SK-N-SH (cell line): ENCODE measurements around the gene TOP3B. TPM values are rescaled to one million over a fixed set of nuclear protein-coding genes. Genes with fewer than 3 reads are reported as not detected.

ENCODE experiments used
- CTCF ChIA-PET: fragments of 300-600, 350-600 bp; formaldehyde crosslinking; extraction: SDS; loops from one replicate; lab custom pipeline; 2021; lab: Yijun Ruan, JAX
- POLR2A ChIA-PET: fragments of 350-600 bp; sonication (Branson Sonifier 250); formaldehyde crosslinking; extraction: SDS; loops from one replicate; lab custom pipeline; 2020; ENCODE audit warnings: antibody characterized with exemption, inconsistent platforms; lab: Yijun Ruan, JAX
- DNase-seq: peaks from one replicate; pipeline ENCODE4 v3.0.0; 2012
- H2AFZ ChIP-seq: fragments of 200-600 bp; sonication (generic); 2 replicates; pipeline ENCODE4 v1.8.1; 2016; ENCODE audit warnings: antibody characterized with exemption, mild to moderate bottlenecking, low read depth
- H3F3A ChIP-seq: fragments of 200-600 bp; sonication (generic); replicated peaks from 2 replicates; pipeline ENCODE3; 2016; ENCODE audit warnings: antibody characterized with exemption, mild to moderate bottlenecking; ENCODE audit not compliant: insufficient read depth
- H3K27ac ChIP-seq, 2 experiments: fragments of 200-500 bp in 1 of 2; fragments of 200-600 bp in 1 of 2; sonication (Bioruptor generic) in 1 of 2; sonication (generic), shearing (Covaris generic) in 1 of 2; 2 replicates each; pipeline versions ENCODE4 v1.5.1 to v1.6.1; 2014 to 2016; ENCODE audit warnings: low read depth in 2 of 2, inconsistent platforms in 1 of 2, low read length in 1 of 2, mild to moderate bottlenecking in 1 of 2, mixed read lengths in 1 of 2
- H3K27me3 ChIP-seq: fragments of 200-600 bp; sonication (generic), shearing (Covaris generic); 2 replicates; pipeline ENCODE4 v1.6.1; 2016; ENCODE audit warnings: mixed run types; ENCODE audit not compliant: insufficient read depth
- H3K36me3 ChIP-seq, 2 experiments: fragments of 200-500 bp in 1 of 2; fragments of 200-600 bp in 1 of 2; sonication (Bioruptor generic) in 1 of 2; sonication (generic) in 1 of 2; replicated peaks in 1 of 2; 2 replicates each; pipeline versions ENCODE3 to v1.5.1; 2014 to 2016; ENCODE audit warnings: low read length in 1 of 2, mild to moderate bottlenecking in 1 of 2; ENCODE audit not compliant: insufficient read depth in 2 of 2, control insufficient read depth in 1 of 2
- H3K4me1 ChIP-seq, 2 experiments: fragments of 200-500 bp in 1 of 2; fragments of 200-600 bp in 1 of 2; sonication (Bioruptor generic) in 1 of 2; sonication (generic), shearing (Covaris generic) in 1 of 2; 2 replicates each; pipeline versions ENCODE4 v1.5.1 to v1.6.1; 2014 to 2016; ENCODE audit warnings: low read depth in 1 of 2, low read length in 1 of 2, mixed run types in 1 of 2; ENCODE audit not compliant: insufficient read depth in 2 of 2, control insufficient read depth in 1 of 2
- H3K4me2 ChIP-seq: fragments of 200-600 bp; sonication (generic), shearing (Covaris generic); 2 replicates; pipeline ENCODE4 v1.6.1; 2017; ENCODE audit warnings: mixed run types
- H3K4me3 ChIP-seq, 2 experiments: fragments of 200-500 bp in 1 of 2; fragments of 200-600 bp in 1 of 2; sonication (Bioruptor generic) in 1 of 2; sonication (generic), shearing (Covaris generic) in 1 of 2; 2 replicates each; pipeline versions ENCODE4 v1.5.1 to v1.8.1; 2014 to 2016; ENCODE audit warnings: low read depth in 2 of 2, inconsistent platforms in 1 of 2, low read length in 1 of 2, mild to moderate bottlenecking in 1 of 2, mixed read lengths in 1 of 2, moderate library complexity in 1 of 2
- H3K79me2 ChIP-seq: fragments of 200-600 bp; sonication (generic); 2 replicates; pipeline ENCODE4 v1.8.1; 2017; ENCODE audit warnings: mild to moderate bottlenecking; ENCODE audit not compliant: insufficient read depth
- H3K9ac ChIP-seq: fragments of 200-600 bp; sonication (generic); 2 replicates; pipeline ENCODE4 v1.6.1; 2017; ENCODE audit warnings: mixed run types
- H3K9me2 ChIP-seq: fragments of 200-600 bp; sonication (generic); 2 replicates; pipeline ENCODE4 v1.6.1; 2017; ENCODE audit warnings: mixed run types
- H3K9me3 ChIP-seq: fragments of 200-600 bp; sonication (generic); 2 replicates; pipeline ENCODE4 v1.6.1; 2017; ENCODE audit warnings: mixed run types, mild to moderate bottlenecking, moderate library complexity
- H4K20me1 ChIP-seq: fragments of 200-600 bp; sonication (generic); 2 replicates; pipeline ENCODE4 v1.6.1; 2017; ENCODE audit warnings: mild to moderate bottlenecking, mixed run types; ENCODE audit not compliant: insufficient read depth
- FOSL2 ChIP-seq: IDR thresholded peaks from 2 replicates; pipeline ENCODE4 v1.4.0; 2012; ENCODE audit warnings: low read depth, mild to moderate bottlenecking, moderate library complexity, borderline replicate concordance
- MXI1 ChIP-seq: IDR thresholded peaks from 2 replicates; pipeline ENCODE4 v1.6.1; 2012; ENCODE audit warnings: mild to moderate bottlenecking, low read depth, low read length, improper control_type of control experiment
- NRF1 ChIP-seq: IDR thresholded peaks from 2 replicates; pipeline ENCODE4 v1.6.1; 2012; ENCODE audit warnings: low read depth, mild to moderate bottlenecking, low read length
- RAD21 ChIP-seq: IDR thresholded peaks from 2 replicates; pipeline ENCODE4 v1.6.1; 2012; ENCODE audit warnings: mild to moderate bottlenecking, low read length
- RFX5 ChIP-seq: IDR thresholded peaks from 2 replicates; pipeline ENCODE4 v1.6.1; 2012; ENCODE audit warnings: mild to moderate bottlenecking, improper control_type of control experiment, low read length
- SIN3A ChIP-seq: IDR thresholded peaks from 2 replicates; pipeline ENCODE4 v1.6.1; 2012; ENCODE audit warnings: low read depth, mild to moderate bottlenecking, low read length, moderate library complexity, borderline replicate concordance
- SMC3 ChIP-seq: IDR thresholded peaks from 2 replicates; pipeline ENCODE4 v1.6.1; 2012; ENCODE audit warnings: low read depth, low read length, improper control_type of control experiment
- TAF1 ChIP-seq: IDR thresholded peaks from 2 replicates; pipeline ENCODE4 v1.6.1; 2012; ENCODE audit warnings: low read depth, mild to moderate bottlenecking, low read length, moderate library complexity, borderline replicate concordance
- WGBS: methylation state at CpG from one replicate; pipeline ENCODE4 v1.1.6; 2017; ENCODE audit warnings: low lambda C conversion rate; 5-methylcytosine and 5-hydroxymethylcytosine counted together
- polyA plus RNA-seq, 3 experiments: library from polyadenylated mRNA; depleted of rRNA; stranded (reverse); fragments of >200 nt; gene quantifications; 2 replicates each; pipeline ENCODE4 v1.2.3, GENCODE V29; 2012
- TF ChIP-seq, protein P1 (sequence below): fragments of 200-600 bp; sonication (generic); IDR thresholded peaks from 2 replicates; pipeline ENCODE4 v1.6.1; 2017; ENCODE audit warnings: antibody characterized with exemption, mild to moderate bottlenecking, moderate library complexity

Gene TOP3B
- polyA plus RNA-seq, 1 of the 3 experiments (the other 2 are of a cell fraction) = 14.4 TPM

DNA sequence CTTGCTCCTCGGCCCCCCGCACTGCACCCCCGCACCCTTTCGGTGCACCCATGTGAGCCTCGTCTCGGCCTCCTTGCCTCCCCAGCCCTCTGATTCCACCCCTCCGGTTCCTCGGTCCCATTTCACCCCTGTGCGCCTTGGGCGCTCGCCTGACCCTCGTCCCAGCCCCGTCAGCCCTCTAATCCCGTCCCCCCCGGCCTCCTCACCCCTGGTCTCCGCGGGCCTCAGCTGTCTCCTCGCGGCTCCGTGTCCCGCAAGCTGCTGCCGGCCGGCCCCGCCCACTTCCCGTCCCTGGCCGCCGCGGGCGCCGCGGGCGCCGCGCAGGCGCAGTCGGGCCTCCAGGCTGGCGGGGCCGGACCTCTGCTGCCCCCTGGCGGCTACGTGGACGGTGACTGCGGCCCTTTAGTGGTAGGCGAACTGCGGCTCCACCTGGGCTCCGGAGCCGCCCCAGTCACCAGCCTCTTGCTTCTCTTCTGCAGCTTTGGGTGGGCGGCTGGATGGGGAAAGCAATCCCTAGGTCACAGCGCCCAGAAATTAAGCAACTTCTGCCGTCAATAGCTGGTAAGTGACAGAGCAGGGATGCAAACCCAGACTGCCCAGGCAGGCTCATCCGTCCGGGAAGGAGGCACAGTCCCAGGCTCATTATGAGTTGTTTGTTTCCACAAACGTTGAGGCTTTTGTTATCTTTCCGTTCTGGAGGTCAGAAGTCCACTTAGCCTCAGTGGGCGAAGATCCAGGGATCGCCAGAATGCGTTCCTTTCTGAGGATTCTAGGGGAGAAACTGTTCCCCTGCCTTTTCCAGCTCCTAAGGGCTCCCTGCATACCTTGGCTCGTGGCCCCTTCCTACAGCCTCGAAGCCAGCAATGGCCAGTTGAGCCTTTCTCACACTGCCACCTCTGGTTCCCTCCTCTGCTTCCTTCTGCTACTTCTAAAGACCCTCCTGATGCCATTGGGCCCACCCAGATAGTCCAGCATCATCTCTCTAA lies 29.7 kb downstream of the TOP3B start, which contains the start of gene PPM1F:
Gene PPM1F (minus strand): TSS at position 263 of the 986 bp plus-strand sequence. CDS start 6,800 bp downstream, outside the sequence.
- H3K4me3 ChIP-seq = peak within 1 kb of the TSS; percentile 67 to 69
- H4K20me1 ChIP-seq = no peaks in the 10 kb centered on the region
- no peaks in the 10 kb centered on the region for H3K9me2 ChIP-seq
- POLR2A ChIA-PET = interaction anchor here (0.6 to 2.1 kb wide), 3 partner anchors 12 to 37 kb away, joined by 3 to 10 read pairs (median 4); no protein-coding TSS in a partner anchor
- no peaks in the 10 kb centered on the region for H3K9me3 ChIP-seq
- H3K36me3 ChIP-seq = no peaks in the 10 kb centered on the region
- WGBS = 14% methylated on average over 45 of the region's 58 CpGs
- H3K4me1 ChIP-seq = peaks cover 2 to 22% of the 10 kb centered on the region in 2 experiments; a peak in 2 of 4 replicates
- DNase-seq = peak; percentile 99
- peaks cover 38% of the 10 kb centered on the region for H3K79me2 ChIP-seq
- H2AFZ ChIP-seq = peak within 1 kb of the TSS; percentile 92; the same call in 1 of the 2 replicates
- no peaks in the 10 kb centered on the region for H3K27me3 ChIP-seq
- H3K9ac ChIP-seq = peak within 1 kb of the TSS; percentile 63; the same call in 1 of the 2 replicates
- H3K4me2 ChIP-seq = peak within 1 kb of the TSS; percentile 84
- CTCF ChIA-PET = interaction anchor here (0.5 to 9.7 kb wide), 36 partner anchors 8 to 310 kb away, joined by 3 to 173 read pairs (median 5); partner anchors contain the start of genes MAPK1, PPIL2 and TOP3B
- peaks cover 6% of the 10 kb centered on the region for H3F3A ChIP-seq
- TF ChIP-seq, protein P1, sequence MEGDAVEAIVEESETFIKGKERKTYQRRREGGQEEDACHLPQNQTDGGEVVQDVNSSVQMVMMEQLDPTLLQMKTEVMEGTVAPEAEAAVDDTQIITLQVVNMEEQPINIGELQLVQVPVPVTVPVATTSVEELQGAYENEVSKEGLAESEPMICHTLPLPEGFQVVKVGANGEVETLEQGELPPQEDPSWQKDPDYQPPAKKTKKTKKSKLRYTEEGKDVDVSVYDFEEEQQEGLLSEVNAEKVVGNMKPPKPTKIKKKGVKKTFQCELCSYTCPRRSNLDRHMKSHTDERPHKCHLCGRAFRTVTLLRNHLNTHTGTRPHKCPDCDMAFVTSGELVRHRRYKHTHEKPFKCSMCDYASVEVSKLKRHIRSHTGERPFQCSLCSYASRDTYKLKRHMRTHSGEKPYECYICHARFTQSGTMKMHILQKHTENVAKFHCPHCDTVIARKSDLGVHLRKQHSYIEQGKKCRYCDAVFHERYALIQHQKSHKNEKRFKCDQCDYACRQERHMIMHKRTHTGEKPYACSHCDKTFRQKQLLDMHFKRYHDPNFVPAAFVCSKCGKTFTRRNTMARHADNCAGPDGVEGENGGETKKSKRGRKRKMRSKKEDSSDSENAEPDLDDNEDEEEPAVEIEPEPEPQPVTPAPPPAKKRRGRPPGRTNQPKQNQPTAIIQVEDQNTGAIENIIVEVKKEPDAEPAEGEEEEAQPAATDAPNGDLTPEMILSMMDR = peak; percentile 79
- TF ChIP-seq SMC3 (peak; percentile 84), FOSL2 (no peak), MXI1 (peak; percentile 76), RAD21 (peak; percentile 64), RFX5 (no peak), SIN3A (0 out of 2 replicates have a peak, but pooled peaks have one; percentile 70), NRF1 (peak; percentile 80)
- peak within 1 kb of the TSS in 1 of 2 experiments; percentile 79; a peak in 2 of 4 replicates for H3K27ac ChIP-seq

DNA sequence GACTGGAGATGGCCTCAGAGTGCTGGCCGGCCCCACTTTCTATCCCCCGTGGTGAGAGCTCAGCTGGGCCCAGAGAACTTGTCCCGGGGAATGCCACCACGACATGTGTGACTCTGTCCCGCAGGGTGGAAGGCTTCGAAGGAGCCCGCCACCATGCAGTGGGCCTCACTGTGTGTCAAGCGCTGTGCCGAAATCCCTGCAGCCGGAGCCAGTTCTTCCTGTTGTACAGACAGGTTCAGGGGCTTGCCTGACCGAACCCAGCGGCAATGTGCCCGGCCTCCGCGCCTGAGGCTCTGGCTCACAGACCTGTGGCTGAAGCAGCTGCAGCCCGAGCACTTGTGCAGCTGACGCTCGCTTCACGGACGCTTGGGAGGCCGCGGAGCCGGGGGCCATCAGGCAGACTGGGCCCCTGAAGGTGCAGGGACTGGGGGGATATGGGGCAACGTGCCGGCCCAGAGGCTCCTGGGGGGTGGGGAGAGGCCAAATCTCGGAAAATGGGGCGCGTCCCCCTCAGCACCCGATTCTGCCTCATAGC lies 30.6 kb downstream of the TOP3B start:
- H3K27ac ChIP-seq = peak overlapping the region in 1 of 2 experiments; percentile 79; a peak in 2 of 4 replicates
- TF ChIP-seq TAF1 (no peak), MXI1 (0 out of 2 replicates have a peak, but pooled peaks have one; percentile 20)
- no peaks in the 10 kb centered on the region for H3K36me3 ChIP-seq
- H3K9ac ChIP-seq = peak overlapping the region; percentile 63; the same call in 1 of the 2 replicates
- peak; percentile 59 for DNase-seq
- H4K20me1 ChIP-seq = no peaks in the 10 kb centered on the region
- H2AFZ ChIP-seq = 0 out of 2 replicates have a peak overlapping the region, but pooled peaks have one; percentile 11
- WGBS = 37% methylated on average over 14 of the region's 29 CpGs
- no peaks in the 10 kb centered on the region for H3K27me3 ChIP-seq
- peaks cover 10 to 25% of the 10 kb centered on the region in 2 experiments; a peak in 2 of 4 replicates for H3K4me1 ChIP-seq
- H3K9me3 ChIP-seq = no peaks in the 10 kb centered on the region
- H3F3A ChIP-seq = peaks cover 12% of the 10 kb centered on the region
- POLR2A ChIA-PET = interaction anchor here (0.6 to 2.1 kb wide), 3 partner anchors 12 to 36 kb away, joined by 3 to 10 read pairs (median 4); no protein-coding TSS in a partner anchor
- peak overlapping the region; percentile 84 for H3K4me2 ChIP-seq
- no peaks in the 10 kb centered on the region for H3K9me2 ChIP-seq
- peaks cover 45% of the 10 kb centered on the region for H3K79me2 ChIP-seq
- CTCF ChIA-PET = interaction anchor here (0.5 to 9.7 kb wide), 33 partner anchors 9 to 309 kb away, joined by 3 to 173 read pairs (median 5); partner anchors contain the start of genes MAPK1 and TOP3B
- peak overlapping the region; percentile 67 to 69 for H3K4me3 ChIP-seq
